ENCODE results near the gene CNPY4.

The CNPY4 gene

DNA sequence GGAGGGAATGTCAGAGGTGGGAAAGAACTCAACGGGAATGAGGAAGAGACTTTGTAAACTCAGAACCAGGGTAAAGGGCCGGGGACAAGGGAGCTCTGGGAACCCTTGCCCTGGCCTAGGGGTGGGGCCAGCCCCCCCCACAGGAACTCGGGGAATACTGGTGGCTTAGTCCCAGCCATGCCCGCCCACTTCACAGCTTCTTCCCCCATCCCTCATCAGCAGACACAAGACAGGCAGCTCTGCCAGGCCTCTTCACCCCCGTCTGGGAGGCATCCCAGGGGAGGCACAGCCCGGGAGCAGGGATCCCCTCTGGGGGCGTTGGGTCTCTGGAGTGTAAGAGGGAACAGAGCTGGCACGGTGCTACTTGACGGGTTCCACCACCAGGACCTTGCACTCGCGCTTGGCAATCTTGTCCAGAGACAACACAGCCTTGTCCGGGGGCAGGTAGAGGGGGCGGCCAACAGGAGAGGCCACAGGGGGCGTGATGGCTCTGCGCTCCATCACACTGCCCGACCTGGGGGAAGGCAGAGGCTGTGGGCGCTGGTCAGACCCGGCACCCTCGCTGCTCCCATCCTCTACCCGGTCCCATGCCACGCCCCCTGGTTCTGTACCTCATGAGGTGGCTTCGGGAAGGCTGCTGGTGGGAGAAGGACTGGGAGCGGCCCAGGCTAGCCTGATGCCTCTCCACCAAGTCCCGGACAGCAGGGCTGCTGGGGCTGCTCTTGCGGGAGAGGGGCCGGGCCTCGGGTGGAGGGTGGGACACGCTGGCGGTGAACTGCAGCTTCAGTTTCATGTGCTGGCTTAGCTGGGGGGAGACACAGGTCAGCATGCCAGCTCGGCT, 35.4 kb downstream of the CNPY4 start:
- Histone ChIP-seq H3K9me3 (ENCODE audit: control insufficient read depth, low read depth, low read length) (no peaks in the 10 kb centered on the region), H3K9ac (ENCODE audit: low read length) (no peak overlapping the region), H3K36me3 (ENCODE audit: control insufficient read depth, low read depth, low read length) (peaks cover 24% of the 10 kb centered on the region), H3K4me1 (ENCODE audit: control insufficient read depth, low read depth, low read length) (peaks cover 8% of the 10 kb centered on the region), H3K4me3 (ENCODE audit: low read length) (no peak overlapping the region), H3K27ac (ENCODE audit: low read length) (no peak overlapping the region), H3K27me3 (ENCODE audit: control insufficient read depth, insufficient read depth, low read length) (no peaks in the 10 kb centered on the region)

- H3K9me3 ChIP-seq (ENCODE audit: control insufficient read depth, low read depth, low read length), result no peaks in the 10 kb centered on the region
- peaks cover 24% of the 10 kb centered on the region for H3K36me3 ChIP-seq (ENCODE audit: control insufficient read depth, low read depth, low read length)
- no peaks in the 10 kb centered on the region for H3K27me3 ChIP-seq (ENCODE audit: control insufficient read depth, insufficient read depth, low read length)
- peaks cover 4% of the 10 kb centered on the region for H3K4me1 ChIP-seq (ENCODE audit: control insufficient read depth, low read depth, low read length)
- H3K4me3 ChIP-seq (ENCODE audit: low read length), result no peak overlapping the region
- no peak overlapping the region for H3K9ac ChIP-seq (ENCODE audit: low read length)
- H3K27ac ChIP-seq (ENCODE audit: low read length), result no peak overlapping the region
Measured at GRCh38 chr7:100155553-100156317, 36.3 kb downstream of the CNPY4 start.

DNA sequence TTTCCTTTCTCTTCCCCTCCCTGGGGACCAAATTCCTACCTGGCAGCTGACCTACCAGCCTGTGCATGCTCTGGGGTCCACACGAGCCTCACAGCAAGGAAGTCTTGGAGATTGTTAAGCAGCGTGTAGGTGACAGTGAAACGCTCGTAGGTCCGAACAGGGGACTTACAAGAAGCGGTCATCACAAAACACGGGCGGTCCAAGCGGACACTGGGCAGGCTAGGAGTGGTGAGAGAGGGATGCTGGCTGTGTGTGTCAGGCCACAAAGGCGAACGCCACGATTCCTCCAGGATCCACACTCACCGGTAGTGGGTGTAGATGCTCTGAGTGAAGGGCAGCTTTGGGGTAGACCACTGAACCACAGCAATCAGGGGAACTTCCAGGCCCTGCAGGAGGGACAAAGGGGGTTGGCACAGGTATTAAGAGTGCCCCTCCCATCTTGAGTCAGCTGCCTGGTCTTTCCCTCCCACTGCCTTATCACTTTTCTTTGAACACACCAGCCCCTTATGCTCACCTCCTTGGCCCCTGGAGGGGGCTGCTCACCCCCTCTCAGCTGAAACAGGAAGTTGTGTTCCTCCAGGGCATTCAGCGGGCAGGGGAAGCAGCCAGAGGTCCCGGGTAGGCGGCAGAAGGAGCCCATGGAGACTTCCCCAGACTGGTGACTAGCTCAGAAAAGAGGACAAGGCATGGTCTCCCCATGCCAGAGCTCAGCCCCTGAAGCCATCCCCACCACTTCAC, 37.1 kb downstream of the CNPY4 start:
- H3K27me3 ChIP-seq (ENCODE audit: control insufficient read depth, insufficient read depth, low read length), result no peaks in the 10 kb centered on the region
- peak overlapping the region; percentile 82 for H3K4me3 ChIP-seq (ENCODE audit: low read length)
- peaks cover 24% of the 10 kb centered on the region for H3K36me3 ChIP-seq (ENCODE audit: control insufficient read depth, low read depth, low read length)
- H3K4me1 ChIP-seq (ENCODE audit: control insufficient read depth, low read depth, low read length), result peaks cover 4% of the 10 kb centered on the region
- no peak overlapping the region for H3K9ac ChIP-seq (ENCODE audit: low read length)
- H3K27ac ChIP-seq (ENCODE audit: low read length), result no peak overlapping the region
- H3K9me3 ChIP-seq (ENCODE audit: control insufficient read depth, low read depth, low read length), result no peaks in the 10 kb centered on the region

DNA sequence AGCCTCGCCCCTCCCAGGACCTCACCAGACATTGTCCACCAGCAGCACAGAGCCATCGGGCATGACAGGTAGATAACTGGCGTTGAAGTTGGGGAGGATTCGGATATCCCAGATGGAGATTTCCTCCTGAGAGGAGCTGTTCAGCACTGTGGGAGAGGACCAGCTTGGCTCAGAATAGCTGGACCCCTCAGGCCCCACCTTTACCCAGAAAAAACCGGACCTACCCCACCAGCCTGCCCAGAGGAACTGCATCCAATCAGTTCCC, 37.6 kb downstream of the CNPY4 start:
- Histone ChIP-seq H3K4me1 (ENCODE audit: control insufficient read depth, low read depth, low read length) (peaks cover 4% of the 10 kb centered on the region), H3K9ac (ENCODE audit: low read length) (no peak overlapping the region), H3K27me3 (ENCODE audit: control insufficient read depth, insufficient read depth, low read length) (no peaks in the 10 kb centered on the region), H3K4me3 (ENCODE audit: low read length) (peak overlapping the region; percentile 82), H3K36me3 (ENCODE audit: control insufficient read depth, low read depth, low read length) (peaks cover 24% of the 10 kb centered on the region), H3K9me3 (ENCODE audit: control insufficient read depth, low read depth, low read length) (no peaks in the 10 kb centered on the region), H3K27ac (ENCODE audit: low read length) (no peak overlapping the region)

DNA sequence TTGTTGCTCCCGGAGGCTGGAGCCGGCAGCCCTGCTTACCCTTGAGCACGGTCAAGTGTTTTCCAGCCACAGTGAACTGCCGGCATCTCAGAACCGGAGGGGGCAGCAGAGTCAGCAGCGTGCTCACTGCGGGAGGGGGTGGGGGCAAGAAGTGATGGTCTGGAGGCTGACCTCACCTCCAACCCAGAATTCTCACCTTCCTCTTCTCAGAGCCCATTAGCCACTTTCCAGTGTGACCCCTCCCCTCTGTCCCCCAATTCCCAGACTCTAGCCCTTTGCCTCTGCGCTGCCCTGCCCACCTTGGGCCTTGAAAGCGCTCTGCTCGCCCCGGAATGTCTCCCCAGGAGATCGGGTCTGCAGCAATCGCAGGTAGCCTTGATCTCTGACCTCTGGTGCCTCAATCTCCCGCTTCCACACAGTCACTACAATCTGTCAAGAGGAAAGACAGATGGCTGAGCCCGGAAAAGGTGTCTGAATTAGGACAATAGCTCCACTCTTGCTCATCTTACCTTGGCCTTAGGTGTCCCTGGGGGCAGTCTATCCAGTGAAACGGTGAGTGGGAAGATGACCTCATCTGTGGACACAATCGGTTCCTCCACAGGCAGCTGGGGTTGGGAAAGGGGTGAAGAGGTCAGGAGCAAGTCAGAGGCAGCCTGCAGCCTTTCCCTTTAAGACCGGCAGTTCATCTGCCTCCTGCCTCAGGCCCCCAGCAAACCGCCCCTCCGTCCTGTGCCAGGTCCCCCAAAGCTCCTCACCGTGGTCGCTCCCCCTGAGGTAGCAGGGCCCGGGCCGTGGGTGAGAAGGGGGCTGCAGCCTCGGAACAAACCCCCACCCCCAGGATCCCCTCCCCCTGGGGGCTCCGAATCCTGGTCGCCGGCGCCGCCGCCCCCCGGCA, 38.1 kb downstream of the CNPY4 start:
- peak overlapping the region; percentile 69 for H3K9ac ChIP-seq (ENCODE audit: low read length)
- H3K4me3 ChIP-seq (ENCODE audit: low read length), result peak overlapping the region; percentile 82
- peaks cover 24% of the 10 kb centered on the region for H3K36me3 ChIP-seq (ENCODE audit: control insufficient read depth, low read depth, low read length)
- H3K4me1 ChIP-seq (ENCODE audit: control insufficient read depth, low read depth, low read length), result peaks cover 4% of the 10 kb centered on the region
- H3K27ac ChIP-seq (ENCODE audit: low read length), result no peak overlapping the region
- H3K9me3 ChIP-seq (ENCODE audit: control insufficient read depth, low read depth, low read length), result no peaks in the 10 kb centered on the region
- H3K27me3 ChIP-seq (ENCODE audit: control insufficient read depth, insufficient read depth, low read length), result no peaks in the 10 kb centered on the region

DNA sequence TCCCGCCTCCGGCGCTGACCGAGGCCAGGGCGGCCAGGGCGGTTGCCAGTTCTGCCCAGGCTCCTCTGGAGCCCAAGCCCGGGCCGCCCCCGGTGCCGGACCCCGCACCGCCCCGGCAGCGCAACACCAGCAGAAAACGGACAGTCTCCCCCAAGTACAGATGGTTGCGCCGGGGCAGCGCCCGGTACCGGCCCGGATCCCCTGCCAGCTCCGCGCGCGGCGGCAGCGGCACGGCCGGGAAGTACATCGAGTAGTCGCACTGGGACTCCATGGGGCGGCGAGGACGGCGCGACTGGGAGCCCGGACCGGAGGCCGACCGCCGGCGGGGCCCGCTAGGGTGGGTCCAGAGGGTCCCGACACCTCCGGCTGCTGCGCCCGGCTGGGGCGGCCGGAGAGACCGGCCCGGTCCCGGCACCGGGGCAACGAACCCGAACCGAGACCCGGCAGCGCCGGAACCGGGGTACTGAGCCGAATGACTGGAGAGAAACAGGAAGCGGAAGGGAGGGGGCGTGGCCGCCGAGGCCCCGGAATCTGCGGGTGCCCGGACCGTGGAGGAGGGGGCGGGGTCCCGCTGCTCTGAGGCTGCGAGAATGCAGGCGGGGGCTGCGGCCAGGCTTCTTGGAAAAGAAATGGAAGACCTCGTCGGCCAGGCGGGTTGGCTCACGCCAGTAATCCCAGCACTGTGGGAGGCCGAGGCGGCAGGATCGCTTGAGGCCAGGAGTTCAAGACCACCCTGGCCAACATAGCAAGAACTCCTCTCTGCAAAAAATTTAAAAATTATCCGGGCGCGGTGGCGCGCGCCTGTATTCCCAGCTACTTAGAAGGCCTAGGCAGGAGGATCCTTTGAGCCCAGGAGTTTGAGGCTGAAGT, 39.0 kb downstream of the CNPY4 start, which contains the start of gene TRAPPC14:
Gene TRAPPC14, minus strand, starts transcription at position 495 of the 870 bp plus-strand sequence. Its CDS starts 224 bp downstream, at position 271.
- H3K9ac ChIP-seq (ENCODE audit: low read length), result peak within 1 kb of the TSS; percentile 69
- no peaks in the 10 kb centered on the region for H3K27me3 ChIP-seq (ENCODE audit: control insufficient read depth, insufficient read depth, low read length)
- H3K4me3 ChIP-seq (ENCODE audit: low read length), result peak within 1 kb of the TSS; percentile 82
- peaks cover 4% of the 10 kb centered on the region for H3K4me1 ChIP-seq (ENCODE audit: control insufficient read depth, low read depth, low read length)
- no peak within 1 kb of the TSS for H3K27ac ChIP-seq (ENCODE audit: low read length)
- no peaks in the 10 kb centered on the region for H3K9me3 ChIP-seq (ENCODE audit: control insufficient read depth, low read depth, low read length)
- H3K36me3 ChIP-seq (ENCODE audit: control insufficient read depth, low read depth, low read length), result peaks cover 24% of the 10 kb centered on the region

DNA sequence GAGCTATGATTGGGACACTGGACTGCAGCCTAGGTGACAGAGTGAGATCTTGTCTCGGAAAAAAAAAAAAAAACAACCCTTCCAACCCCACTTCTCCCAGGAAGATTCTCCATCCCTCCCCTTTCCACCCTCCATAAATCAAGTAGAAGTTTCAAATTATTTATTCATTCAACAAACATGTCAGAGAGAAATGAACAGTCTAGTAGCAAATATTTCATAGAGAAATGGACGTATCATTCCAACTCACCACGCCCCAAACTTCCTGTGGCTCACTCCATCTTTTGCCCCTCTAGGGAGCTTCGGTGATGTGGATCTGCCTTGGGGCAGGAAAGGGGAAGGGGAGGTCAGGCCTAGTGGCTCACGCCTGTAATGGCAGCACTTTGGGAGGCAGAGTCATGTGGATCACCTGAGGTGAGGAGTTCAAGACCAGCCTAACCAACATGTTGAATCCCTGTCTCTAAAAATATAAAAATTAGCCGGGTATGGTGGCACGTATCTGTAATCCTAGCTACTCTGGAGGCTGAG, 39.7 kb downstream of the CNPY4 start:
- Histone ChIP-seq H3K4me3 (ENCODE audit: low read length) (peak overlapping the region; percentile 82), H3K27ac (ENCODE audit: low read length) (no peak overlapping the region), H3K4me1 (ENCODE audit: control insufficient read depth, low read depth, low read length) (peaks cover 4% of the 10 kb centered on the region), H3K36me3 (ENCODE audit: control insufficient read depth, low read depth, low read length) (peaks cover 17% of the 10 kb centered on the region), H3K9me3 (ENCODE audit: control insufficient read depth, low read depth, low read length) (no peaks in the 10 kb centered on the region), H3K27me3 (ENCODE audit: control insufficient read depth, insufficient read depth, low read length) (no peaks in the 10 kb centered on the region), H3K9ac (ENCODE audit: low read length) (peak overlapping the region; percentile 69)

DNA sequence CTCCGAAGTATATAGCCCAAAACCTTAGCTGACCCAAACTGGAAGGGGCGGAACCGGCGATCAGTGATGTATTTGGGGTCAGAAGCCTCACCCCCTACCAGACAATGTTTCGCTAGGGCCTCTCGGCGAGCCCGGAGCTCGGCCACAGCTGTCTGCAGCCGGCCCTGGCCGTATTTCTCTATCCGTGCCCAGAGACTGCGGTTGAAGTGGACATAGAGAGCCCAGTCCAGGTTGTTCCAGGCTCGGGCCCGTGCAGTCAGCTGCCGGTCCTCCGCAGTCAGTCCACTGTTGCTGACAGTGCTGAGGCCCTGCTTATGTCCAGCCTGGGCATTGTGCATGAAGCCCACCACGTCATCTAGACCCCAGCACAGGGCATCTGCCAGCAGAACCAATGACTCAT, 40.6 kb downstream of the CNPY4 start:
- Histone ChIP-seq H3K4me1 (ENCODE audit: control insufficient read depth, low read depth, low read length) (peaks cover 4% of the 10 kb centered on the region), H3K9ac (ENCODE audit: low read length) (no peak overlapping the region), H3K9me3 (ENCODE audit: control insufficient read depth, low read depth, low read length) (no peaks in the 10 kb centered on the region), H3K27ac (ENCODE audit: low read length) (no peak overlapping the region), H3K4me3 (ENCODE audit: low read length) (no peak overlapping the region), H3K36me3 (ENCODE audit: control insufficient read depth, low read depth, low read length) (peaks cover 14% of the 10 kb centered on the region), H3K27me3 (ENCODE audit: control insufficient read depth, insufficient read depth, low read length) (no peaks in the 10 kb centered on the region)

DNA sequence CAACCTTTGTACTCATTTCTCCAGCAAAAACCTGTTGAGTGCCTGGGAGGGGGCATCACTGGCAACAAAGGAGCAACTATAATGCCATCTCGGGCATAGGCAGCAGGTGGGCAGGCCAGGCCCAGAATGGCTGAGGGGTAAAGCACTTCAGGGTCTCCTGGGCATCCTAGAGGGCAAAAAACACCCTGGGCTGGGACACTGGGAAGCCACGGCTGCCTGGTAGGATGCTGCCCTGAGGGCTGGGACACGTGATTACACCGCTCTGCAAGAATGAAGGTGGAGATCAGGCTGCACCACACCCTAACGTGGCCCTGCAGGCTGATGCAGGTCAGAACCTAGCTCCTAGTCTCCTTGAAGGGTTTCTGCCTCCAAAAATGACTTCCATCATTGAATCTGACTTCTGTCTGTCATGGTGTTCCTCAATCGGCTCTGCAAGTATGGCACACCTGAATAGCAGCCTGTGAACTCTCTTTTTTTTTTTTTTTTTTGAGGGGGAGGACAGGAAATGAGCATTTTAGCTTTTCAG, 43.6 kb downstream of the CNPY4 start:
- Histone ChIP-seq H3K9ac (ENCODE audit: low read length) (no peak overlapping the region), H3K27ac (ENCODE audit: low read length) (no peak overlapping the region), H3K4me1 (ENCODE audit: control insufficient read depth, low read depth, low read length) (peaks cover 9% of the 10 kb centered on the region), H3K27me3 (ENCODE audit: control insufficient read depth, insufficient read depth, low read length) (peaks cover 17% of the 10 kb centered on the region), H3K9me3 (ENCODE audit: control insufficient read depth, low read depth, low read length) (no peaks in the 10 kb centered on the region), H3K4me3 (ENCODE audit: low read length) (no peak overlapping the region), H3K36me3 (ENCODE audit: control insufficient read depth, low read depth, low read length) (no peaks in the 10 kb centered on the region)

- H3K9ac ChIP-seq (ENCODE audit: low read length), result no peak overlapping the region
- H3K27me3 ChIP-seq (ENCODE audit: control insufficient read depth, insufficient read depth, low read length), result peaks cover 19% of the 10 kb centered on the region
Measured at GRCh38 chr7:100163871-100164270, 44.4 kb downstream of the CNPY4 start.

More at GRCh38 chr7:100163871-100164270, 44.4 kb downstream of the CNPY4 start:
- no peak overlapping the region for H3K4me3 ChIP-seq (ENCODE audit: low read length)
- H3K9me3 ChIP-seq (ENCODE audit: control insufficient read depth, low read depth, low read length), result no peaks in the 10 kb centered on the region
- peaks cover 11% of the 10 kb centered on the region for H3K4me1 ChIP-seq (ENCODE audit: control insufficient read depth, low read depth, low read length)
- H3K27ac ChIP-seq (ENCODE audit: low read length), result no peak overlapping the region
- no peaks in the 10 kb centered on the region for H3K36me3 ChIP-seq (ENCODE audit: control insufficient read depth, low read depth, low read length)

Data from iPS-18a (cell line).